Retinal pigment epithelial cell (primary cell): ENCODE measurements around the gene TXNRD1.

Experiments used
- DNase-seq: peaks from one replicate; pipeline ENCODE4 v3.0.0-alpha.2; 2010; ENCODE audit warnings: low read depth
- H3K4me3 ChIP-seq: 2 replicates; pipeline ENCODE4 v1.5.1; 2011; ENCODE audit warnings: mild to moderate bottlenecking, low read length, control low read depth, moderate library complexity
- TF ChIP-seq, protein P1 (sequence below): conservative IDR thresholded peaks from 2 replicates; pipeline ENCODE4 v1.5.1; 2011; ENCODE audit warnings: low read depth, low read length, control low read depth, inconsistent platforms

Gene TXNRD1

GRCh38 chr12:104237930-104238329, 22.4 kb downstream of the TXNRD1 start:
- DNase-seq, result no peak
- no peak overlapping the region for H3K4me3 ChIP-seq
- TF ChIP-seq, protein P1, sequence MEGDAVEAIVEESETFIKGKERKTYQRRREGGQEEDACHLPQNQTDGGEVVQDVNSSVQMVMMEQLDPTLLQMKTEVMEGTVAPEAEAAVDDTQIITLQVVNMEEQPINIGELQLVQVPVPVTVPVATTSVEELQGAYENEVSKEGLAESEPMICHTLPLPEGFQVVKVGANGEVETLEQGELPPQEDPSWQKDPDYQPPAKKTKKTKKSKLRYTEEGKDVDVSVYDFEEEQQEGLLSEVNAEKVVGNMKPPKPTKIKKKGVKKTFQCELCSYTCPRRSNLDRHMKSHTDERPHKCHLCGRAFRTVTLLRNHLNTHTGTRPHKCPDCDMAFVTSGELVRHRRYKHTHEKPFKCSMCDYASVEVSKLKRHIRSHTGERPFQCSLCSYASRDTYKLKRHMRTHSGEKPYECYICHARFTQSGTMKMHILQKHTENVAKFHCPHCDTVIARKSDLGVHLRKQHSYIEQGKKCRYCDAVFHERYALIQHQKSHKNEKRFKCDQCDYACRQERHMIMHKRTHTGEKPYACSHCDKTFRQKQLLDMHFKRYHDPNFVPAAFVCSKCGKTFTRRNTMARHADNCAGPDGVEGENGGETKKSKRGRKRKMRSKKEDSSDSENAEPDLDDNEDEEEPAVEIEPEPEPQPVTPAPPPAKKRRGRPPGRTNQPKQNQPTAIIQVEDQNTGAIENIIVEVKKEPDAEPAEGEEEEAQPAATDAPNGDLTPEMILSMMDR, result no peak

DNA sequence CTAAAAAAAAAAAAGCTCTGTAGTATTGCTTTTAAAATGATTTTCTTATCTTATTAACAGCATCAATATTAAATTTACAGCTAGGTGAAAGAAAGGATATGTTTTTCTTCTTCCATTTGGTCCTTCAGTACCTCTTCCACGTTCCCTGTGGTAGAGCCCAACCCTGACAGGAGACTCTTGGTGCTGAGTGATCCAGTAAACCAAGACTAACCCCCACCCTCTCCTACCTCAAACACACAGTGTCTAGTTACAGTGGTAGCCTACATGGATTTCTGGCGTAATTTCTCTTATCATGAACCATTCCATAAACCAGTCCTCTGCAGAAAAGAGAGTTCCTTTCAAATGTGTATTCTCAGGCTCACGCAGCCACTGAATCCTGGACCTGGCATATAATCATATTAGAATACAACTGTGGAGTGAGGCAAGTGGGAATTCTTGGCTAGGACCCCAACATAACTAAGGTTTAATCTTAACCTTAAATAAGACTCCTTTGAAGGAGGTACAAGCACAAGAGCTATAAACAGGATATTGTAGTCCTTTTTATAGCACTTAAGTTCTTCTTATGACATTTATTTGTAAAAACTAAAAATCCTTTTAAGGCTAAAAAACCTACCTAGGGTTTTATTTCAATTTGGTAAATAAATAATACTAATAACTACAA, 27.1 kb downstream of the TXNRD1 start:
- no peak for DNase-seq
- TF ChIP-seq, protein P1, result no peak
- H3K4me3 ChIP-seq, result no peak overlapping the region

DNA sequence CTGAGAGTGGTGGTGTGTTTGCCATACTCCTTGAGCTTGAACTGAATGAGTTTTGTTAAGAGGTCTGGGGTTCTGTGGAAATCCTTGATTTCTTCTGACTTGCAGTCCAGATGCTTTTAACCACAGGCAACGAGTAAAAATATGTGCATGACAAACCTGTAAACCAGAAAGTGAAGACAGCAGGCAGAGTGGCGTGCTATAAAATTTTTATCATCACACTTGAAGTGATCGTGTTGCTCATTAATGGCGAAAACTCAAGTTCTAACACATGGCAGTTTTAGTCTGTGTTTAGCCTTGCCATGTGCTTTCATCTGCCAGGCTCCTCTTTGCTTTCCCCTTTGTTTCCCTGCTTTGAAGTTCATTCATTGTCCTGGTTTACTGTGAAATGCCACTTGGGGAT, 28.0 kb downstream of the TXNRD1 start:
- no peak for DNase-seq
- H3K4me3 ChIP-seq, result no peak overlapping the region
- TF ChIP-seq, protein P1, result no peak

DNA sequence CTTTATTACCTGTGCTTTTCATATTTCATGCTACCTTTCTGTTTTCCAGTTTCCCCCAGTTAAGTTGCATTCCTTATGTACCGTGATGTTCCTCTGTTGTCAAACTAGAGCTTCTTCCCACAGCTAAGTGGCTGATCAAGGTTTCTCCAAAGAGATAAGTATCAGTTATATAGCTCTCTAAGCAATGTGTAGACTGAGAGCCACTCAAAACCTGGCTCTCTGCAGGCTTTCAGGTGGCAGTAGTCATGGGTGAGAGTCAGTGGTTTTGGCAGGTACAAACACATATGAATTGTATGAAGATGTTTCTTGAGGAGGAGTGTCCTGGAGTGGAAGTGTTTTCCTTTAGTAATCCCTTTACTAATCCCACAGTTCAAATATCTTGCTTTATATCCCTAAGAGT, 28.4 kb downstream of the TXNRD1 start:
- no peak for DNase-seq

GRCh38 chr12:104247698-104248097, 32.1 kb downstream of the TXNRD1 start:
- no peak for DNase-seq
- TF ChIP-seq, protein P1, result no peak
- H3K4me3 ChIP-seq, result no peak overlapping the region

More for the DNA sequence above, 28.4 kb downstream of the TXNRD1 start:
- TF ChIP-seq, protein P1, result no peak
- H3K4me3 ChIP-seq, result no peak overlapping the region

DNA sequence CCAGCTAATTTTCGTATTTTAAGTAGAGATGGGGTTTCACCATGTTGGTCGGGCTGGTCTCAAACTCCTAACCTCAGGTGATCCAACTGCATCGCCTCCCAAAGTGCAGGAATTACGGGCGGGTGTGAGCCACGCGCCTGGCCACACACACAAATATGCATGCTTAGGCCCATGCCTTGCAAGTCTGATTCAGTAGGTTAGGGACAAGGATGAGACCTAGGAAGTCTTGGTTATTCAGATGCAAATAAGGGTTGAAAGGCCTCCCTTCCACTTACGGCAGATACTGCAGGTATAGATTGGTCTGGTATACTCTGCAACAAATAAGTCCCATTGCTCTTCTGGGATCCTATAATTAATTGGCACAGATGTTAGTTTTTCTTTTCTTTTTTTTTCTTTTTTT, 32.9 kb downstream of the TXNRD1 start:
- TF ChIP-seq, protein P1, result no peak
- no peak for DNase-seq
- H3K4me3 ChIP-seq, result no peak overlapping the region

- H3K4me3 ChIP-seq, result no peak overlapping the region
- TF ChIP-seq, protein P1, result no peak
- no peak for DNase-seq
Observed at GRCh38 chr12:104249017-104249416, 33.4 kb downstream of the TXNRD1 start.
